ENCODE measurements around the gene BRD9.
"Not testable (repeated sequence)": the region's sequence is repeated elsewhere in the genome, so short reads cannot be mapped to it uniquely, and the experiment has no call there.

DNA sequence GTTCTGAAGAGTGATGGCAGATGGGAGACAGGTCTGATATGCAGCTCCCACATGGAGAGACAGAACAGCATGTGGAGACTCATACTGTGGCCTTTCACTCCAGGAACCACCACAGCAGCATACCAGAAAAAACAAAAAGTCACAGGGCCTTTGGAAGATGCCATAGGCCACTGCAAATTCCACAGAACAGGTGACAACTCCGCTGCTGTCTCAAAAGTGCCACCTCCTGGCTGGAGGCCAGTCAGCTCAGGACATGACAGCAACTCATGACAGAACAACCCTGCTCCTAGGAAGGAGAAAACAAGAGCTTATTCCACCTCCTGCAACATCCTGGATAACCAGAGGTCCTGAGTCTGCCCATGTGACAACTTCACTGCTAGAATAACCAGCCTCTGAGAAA lies 67.1 kb downstream of the BRD9 start:
- TF ChIP-seq, protein P1, sequence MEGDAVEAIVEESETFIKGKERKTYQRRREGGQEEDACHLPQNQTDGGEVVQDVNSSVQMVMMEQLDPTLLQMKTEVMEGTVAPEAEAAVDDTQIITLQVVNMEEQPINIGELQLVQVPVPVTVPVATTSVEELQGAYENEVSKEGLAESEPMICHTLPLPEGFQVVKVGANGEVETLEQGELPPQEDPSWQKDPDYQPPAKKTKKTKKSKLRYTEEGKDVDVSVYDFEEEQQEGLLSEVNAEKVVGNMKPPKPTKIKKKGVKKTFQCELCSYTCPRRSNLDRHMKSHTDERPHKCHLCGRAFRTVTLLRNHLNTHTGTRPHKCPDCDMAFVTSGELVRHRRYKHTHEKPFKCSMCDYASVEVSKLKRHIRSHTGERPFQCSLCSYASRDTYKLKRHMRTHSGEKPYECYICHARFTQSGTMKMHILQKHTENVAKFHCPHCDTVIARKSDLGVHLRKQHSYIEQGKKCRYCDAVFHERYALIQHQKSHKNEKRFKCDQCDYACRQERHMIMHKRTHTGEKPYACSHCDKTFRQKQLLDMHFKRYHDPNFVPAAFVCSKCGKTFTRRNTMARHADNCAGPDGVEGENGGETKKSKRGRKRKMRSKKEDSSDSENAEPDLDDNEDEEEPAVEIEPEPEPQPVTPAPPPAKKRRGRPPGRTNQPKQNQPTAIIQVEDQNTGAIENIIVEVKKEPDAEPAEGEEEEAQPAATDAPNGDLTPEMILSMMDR (IDR thresholded peaks at IDR 0.05; ENCODE audit: low read length), result not testable (repeated sequence)
- not testable (repeated sequence) for TF ChIP-seq EZH2 (IDR thresholded peaks at IDR 0.05; ENCODE audit: borderline replicate concordance, low read length)
